GM18951 (cell line): ENCODE measurements around the gene ARL2.

ENCODE experiments used
- POLR2A ChIP-seq: IDR thresholded peaks from 4 replicates; pipeline ENCODE4 v1.6.1; 2011; ENCODE audit warnings: mild to moderate bottlenecking; ENCODE audit not compliant: insufficient read length, insufficient read depth; ENCODE audit errors: extremely low read depth
- in situ Hi-C: fragments of 300-500 bp; cut with MboI; formaldehyde crosslinking; loops from one replicate; pipeline ENCODE4 v1.12.0; 2022; ENCODE audit warnings: low sequenced_read_pairs, mixed read lengths, inconsistent platforms; ENCODE audit not compliant: unreplicated experiment

Gene ARL2

DNA sequence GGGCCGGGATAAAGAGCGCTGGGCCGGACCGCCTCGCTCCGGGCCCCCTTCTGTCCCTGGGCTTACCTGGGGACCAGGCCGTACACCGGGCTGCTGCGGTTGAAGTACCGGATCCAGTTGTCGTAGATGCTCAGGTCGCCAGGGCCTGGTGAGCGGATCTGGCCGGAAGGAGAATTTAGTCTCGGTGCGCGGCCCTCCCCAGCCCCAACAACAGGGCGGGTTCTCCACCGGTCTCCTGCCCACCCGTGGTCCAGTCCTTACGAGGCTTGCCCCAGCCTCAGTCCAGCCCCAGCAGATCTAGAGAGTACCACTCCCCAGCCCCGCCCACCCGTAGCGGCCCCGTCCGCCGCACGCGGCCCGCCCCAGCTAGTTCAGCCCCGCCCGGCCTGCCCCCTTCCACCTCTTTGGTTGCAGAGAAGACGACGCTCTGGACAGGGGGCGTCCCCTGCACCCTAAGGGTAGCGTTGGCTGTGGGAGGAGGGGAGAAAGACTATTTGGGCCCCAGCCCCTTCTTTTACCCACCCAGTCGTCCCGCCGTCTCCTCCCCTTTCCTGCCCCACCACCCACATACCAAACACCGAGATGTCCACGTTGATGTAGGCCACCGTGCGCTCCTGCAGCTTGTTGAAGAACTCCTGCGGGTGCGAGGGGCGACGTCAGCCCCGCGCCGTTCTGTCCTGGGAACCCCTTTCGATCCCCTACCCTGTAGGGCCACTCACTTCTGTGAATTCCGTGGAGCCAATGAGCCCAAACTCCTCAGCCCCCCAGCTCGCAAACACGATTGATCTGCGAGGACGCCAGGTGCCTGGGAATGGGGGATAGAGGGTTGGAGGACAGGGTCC, 33.8 kb downstream of the ARL2 start:
- in situ Hi-C loops = no loop called here
- no peak for TF ChIP-seq POLR2A

DNA sequence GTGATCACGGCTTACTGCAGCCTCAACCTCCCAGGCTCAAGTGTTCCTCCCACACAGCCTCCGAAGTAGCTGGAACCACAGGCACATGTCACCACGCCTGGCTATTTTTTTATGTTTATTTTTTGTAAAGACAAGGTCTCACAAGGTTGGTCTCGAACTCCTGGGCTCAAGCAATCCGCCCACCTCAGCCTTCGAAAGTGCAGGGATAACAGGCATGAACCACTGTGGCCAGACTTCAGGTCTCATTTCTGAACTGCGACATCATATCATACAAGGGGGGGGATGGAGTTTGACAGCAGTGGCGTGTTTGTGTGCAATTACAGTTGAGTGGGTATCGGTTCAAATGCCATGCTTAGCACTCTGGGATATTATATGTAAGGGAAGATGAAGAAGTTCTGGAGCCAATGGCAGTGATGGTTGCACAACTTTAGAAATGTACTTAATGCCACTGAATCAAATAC, 37.5 kb downstream of the ARL2 start:
- no peak for TF ChIP-seq POLR2A
- in situ Hi-C loops = no loop called here

DNA sequence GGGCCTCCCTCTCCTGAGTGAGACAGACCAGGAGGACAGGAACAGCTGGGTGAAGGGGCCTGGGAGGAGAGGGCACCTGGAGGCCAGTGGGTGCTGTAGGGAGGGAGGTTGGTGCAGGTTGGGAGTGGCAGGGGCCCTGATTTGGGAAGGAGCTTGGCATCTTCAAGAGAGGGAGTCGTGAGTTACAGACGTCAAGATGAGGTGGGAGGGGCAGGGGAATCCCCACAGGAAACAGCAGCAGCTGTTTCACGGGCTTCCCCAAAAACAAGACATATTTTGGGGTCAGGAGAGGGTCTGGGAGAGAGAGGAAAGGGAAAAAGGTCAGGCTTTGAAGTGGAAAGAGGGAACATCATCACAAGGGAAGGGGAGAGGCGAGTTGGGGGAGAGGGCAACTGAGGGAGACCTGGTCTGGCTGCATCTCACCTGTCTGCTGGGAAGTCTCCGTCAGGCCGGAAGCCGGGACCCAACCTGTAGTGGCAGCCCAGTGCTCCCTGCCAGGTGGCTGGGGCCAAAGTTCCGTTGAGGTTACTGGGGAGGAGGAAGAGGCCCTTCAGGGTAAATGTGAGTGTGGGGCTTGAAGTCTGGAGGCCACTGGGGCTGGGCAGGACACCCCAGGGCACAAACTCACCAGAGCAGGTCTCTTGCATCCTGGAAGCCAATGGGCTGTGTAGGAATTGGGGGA, 40.0 kb downstream of the ARL2 start:
- in situ Hi-C loops = no loop called here
- no peak for TF ChIP-seq POLR2A

DNA sequence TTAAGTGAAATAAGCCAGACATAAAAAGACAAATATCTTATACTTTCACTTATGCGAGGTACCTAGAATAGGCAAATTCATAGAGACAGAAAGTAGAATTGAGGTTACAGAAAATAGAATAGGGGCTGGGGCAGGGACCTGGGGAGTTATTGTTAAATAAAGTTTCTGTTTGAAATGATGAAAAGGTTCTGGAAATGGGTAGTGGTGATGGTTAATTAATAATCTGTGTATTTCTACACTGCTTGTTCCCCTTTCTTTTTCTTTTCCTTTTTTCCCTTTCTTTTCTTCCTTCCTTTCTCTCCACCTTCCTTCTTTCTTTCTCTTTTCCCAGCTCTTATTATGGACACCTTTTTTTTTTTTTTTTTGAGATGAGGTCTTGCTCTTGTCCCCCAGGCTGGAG, 41.6 kb downstream of the ARL2 start:
- in situ Hi-C loops = no loop called here
- no peak for TF ChIP-seq POLR2A

DNA sequence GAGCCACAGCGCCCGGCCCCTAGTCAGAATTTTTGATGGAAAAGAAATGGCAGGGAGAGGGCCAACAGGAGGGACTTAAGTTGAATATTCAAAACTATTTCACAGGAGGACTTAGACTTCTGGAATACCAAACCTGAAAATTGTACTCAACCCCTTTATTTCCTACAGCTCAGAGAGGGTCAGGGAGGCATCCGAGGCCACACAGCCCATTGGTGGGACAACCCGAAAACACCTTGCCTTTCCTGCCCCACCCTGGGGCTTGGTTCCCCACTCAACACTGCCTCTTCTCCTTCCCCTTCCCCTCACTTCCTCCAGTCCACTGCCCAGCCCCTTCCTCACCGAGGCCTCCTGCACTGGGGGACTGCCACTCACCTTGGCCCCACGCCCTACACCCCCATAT, 43.0 kb downstream of the ARL2 start:
- TF ChIP-seq POLR2A = no peak
- in situ Hi-C loops = no loop called here

DNA sequence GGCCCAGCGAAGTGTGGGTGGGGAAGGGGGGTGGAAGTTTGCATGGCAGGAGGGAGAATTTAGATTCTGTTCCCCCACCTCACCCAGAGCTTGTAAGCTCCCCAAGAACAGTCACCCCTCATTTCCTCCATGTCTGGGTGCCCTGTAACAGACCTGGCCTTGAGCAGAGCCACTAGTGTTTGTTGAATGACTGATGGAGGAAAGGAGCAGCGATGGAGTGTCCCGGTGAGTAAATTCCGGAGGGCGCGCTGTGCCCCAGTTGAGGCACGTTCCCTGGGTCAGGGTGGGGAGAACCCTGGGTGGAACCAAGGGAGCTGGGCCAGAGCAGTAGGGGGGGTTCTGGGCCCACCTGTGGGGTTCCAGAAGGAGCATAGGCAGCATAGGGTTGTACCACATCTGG, 43.6 kb downstream of the ARL2 start:
- TF ChIP-seq POLR2A = no peak
- in situ Hi-C loops = no loop called here

DNA sequence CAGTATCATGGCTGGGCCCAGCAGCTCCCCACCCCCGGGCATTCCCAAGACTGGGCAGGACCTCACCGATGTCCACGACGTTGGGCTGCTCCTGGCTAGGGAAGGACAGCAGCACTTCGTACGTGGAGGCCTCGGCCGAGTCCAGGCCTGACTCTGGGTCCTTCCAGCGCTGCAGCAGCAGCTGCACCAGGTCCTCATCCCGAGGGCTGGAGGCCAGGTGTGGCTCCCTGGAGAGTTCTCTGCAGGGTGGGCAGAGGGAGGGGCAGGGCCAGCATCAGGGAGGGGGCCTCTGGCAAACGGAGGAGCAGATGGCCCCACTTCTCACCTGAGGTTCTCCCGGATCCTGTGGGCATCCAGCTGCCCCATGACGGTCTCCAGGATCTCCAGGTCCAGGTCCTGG, 44.1 kb downstream of the ARL2 start:
- in situ Hi-C loops = no loop called here

DNA sequence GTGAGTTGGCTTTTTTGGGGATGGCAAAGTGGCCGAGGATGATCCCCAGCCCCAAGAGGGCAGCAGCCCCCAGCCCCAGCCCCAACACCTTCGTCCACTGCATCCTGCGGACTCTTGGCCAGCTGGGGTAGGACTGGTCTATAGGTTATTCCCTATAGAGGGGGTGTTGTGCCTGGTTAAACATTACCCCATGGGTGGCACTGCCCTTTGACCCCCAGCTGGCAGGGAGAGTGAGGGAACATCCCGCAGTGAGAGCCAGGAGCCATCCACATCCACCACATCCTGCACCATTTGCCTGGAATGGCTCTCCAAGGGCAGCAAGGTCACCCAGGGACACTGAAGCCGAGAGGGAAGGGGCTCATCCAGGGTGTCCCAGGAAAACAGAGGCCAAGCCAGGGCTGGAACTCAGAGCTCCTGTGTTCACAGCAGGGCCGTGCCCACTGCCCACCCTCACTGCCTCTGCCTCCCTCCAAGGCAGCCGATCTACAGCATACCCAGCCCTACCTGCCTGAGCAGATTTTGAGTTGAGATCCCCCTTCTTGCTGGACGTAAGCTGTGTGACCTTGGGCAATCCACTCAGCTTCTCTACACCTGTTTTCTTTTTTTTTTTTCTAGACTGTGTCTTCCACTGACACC, 44.6 kb downstream of the ARL2 start, which contains the start of gene NAALADL1:
NAALADL1 (minus strand) TSS at position 135 of the 636 bp plus-strand sequence; CDS start at position 103, 32 bp downstream.
- TF ChIP-seq POLR2A = no peak
- in situ Hi-C loops = no loop called here

More for the DNA sequence above, 44.1 kb downstream of the ARL2 start:
- no peak for TF ChIP-seq POLR2A

DNA sequence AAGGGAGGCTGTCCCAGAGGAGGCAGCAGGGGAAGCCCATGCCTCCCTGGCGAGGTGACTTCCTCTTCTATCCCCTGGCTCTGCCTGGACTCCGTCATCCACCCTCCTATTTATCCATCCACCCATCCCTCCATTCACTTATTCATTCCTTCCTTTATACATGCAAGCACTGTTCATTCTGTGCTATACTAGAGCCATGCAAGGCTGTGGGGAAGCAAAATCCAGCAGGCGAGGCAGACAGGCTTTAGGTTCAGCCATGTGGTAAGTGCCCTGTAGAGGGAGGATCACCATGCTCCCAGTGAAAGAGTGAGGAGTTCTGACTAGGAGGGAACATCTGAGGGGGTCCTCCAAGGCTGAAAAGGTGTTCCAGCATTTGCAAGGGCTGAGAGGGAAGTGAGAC, 45.6 kb downstream of the ARL2 start:
- TF ChIP-seq POLR2A = no peak
- in situ Hi-C loops = no loop called here

DNA sequence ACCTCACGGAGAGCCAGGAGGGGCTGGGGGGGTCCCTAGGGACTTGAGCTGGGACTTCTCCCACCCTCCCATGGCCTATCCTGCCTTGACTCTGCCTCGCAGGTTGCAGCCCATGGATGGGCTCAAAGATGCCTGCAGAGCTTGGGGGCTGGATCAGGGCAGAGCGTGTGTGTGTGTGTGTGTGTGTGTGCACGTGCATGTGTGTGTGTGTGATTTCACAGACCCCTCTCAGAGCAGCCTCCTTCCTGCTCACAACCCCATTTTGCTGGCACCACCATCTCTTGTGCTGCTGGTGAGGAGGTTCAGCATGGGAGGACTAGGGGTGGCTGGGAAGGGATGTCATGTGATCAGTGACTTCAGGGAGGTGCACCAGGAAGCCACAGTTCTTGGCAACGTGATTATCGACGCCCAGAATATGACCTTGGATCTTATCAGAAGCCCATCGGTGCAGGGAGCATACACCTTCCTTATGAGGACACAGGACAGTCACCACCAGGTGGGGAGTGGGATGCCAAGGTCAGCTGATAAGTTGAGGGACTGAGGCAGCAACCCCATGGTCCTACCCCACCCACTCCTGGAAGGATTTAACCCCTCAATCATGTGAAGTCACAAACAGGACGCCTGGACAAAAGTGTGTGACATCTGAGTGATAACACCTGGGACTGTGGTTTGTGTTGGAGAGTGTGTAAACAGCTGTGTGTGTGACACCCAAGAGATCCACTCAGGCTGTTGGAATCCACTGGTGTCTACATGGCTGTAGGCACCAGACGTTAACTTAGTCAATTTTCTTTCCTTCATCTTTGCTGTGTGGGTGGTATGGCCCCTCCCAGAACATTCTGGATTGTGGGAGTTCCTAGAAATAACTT, 46.2 kb downstream of the ARL2 start:
- in situ Hi-C loops = no loop called here
- TF ChIP-seq POLR2A = no peak

DNA sequence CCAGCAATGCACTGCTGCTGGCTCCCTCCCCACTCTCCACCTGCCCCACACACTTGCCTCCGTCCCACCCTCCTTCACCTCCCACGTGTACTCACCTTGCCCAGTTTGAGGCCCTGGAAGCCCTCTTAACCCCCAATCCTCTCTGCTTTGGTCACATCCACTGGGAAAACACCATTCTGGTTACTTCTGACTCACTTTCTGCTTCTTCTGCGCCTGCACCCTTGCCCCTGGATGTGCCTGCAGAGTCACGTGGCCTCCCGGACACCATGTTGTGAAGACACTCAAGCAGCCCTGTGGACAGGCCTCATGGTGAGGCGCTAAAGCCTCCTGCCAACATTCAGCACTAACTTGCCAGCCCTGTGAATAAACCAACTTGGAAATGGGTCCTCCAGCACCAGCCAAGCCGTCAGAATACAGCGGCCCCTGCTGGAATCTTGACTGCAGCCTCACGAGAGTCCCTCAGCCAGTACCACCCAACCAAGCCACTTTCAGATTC, 47.0 kb downstream of the ARL2 start:
- in situ Hi-C loops = no loop called here

DNA sequence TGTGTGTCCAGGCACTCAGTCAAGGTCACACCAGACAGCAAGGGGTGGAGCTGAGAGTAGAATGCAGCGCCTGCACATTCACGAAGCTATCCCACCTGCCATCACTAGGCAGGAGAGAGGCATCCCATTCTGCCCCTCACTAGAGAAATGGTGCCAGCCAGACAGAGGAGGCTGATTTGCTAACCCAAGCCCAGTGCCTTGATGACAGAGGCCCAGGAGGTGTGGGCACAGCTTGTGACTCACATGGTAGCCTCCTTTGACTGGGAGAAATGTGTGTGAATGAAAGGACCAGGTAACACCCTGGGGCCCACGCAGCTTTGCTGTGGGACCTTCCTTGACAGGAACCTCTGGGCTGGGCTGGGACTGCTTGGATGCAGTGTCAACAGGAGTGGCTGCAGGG, 49.6 kb downstream of the ARL2 start:
- no peak for TF ChIP-seq POLR2A

More for the DNA sequence above, 47.0 kb downstream of the ARL2 start:
- no peak for TF ChIP-seq POLR2A

More for the DNA sequence above, 49.6 kb downstream of the ARL2 start:
- in situ Hi-C loops = no loop called here
